T-helper 2 cell treated with Interferon-gamma antibody and Interleukin-4, amounts not matched to agents 5 μg/mL and 100 μg/mL, for 36 hours (primary cell): ENCODE measurements around the gene THYN1.
"Not testable (repeated sequence)": the region's sequence is repeated elsewhere in the genome, so short reads cannot be mapped to it uniquely, and the experiment has no call there.

Source experiments
- DNase-seq: peaks from one replicate; pipeline ENCODE4 v3.0.0; 2021; ENCODE audit warnings: low spot score
- H3K27ac Mint-ChIP-seq: one replicate; pipeline ENCODE4 v1.8.0; 2021; ENCODE audit warnings: mild to moderate bottlenecking, mixed read lengths
- H3K27me3 Mint-ChIP-seq: one replicate; pipeline ENCODE4 v1.8.0; 2021; ENCODE audit warnings: low read depth, mixed read lengths
- H3K36me3 Mint-ChIP-seq: one replicate; pipeline ENCODE4 v1.8.0; 2021; ENCODE audit warnings: low read depth, mixed read lengths
- H3K4me1 Mint-ChIP-seq: one replicate; pipeline ENCODE4 v1.8.0; 2021; ENCODE audit warnings: low read depth, mixed read lengths
- H3K4me3 Mint-ChIP-seq: one replicate; pipeline ENCODE4 v1.8.0; 2022; ENCODE audit warnings: mild to moderate bottlenecking, moderate library complexity, mixed read lengths
- H3K9me3 Mint-ChIP-seq: one replicate; pipeline ENCODE4 v1.8.0; 2021; ENCODE audit warnings: mixed read lengths

Gene THYN1

GRCh38 chr11:134267461-134267860, 14.3 kb upstream of the THYN1 start:
- no peak for DNase-seq
- H3K27ac Mint-ChIP-seq = no peak overlapping the region
- H3K4me3 Mint-ChIP-seq = no peak overlapping the region
- H3K9me3 Mint-ChIP-seq = no peaks in the 10 kb centered on the region
- peaks cover 23% of the 10 kb centered on the region for H3K36me3 Mint-ChIP-seq
- H3K4me1 Mint-ChIP-seq = peaks cover 41% of the 10 kb centered on the region
- no peaks in the 10 kb centered on the region for H3K27me3 Mint-ChIP-seq

- H3K36me3 Mint-ChIP-seq = peaks cover 22% of the 10 kb centered on the region
- DNase-seq = no peak
- H3K27ac Mint-ChIP-seq = no peak overlapping the region
- no peaks in the 10 kb centered on the region for H3K27me3 Mint-ChIP-seq
- H3K4me1 Mint-ChIP-seq = peaks cover 39% of the 10 kb centered on the region
- no peaks in the 10 kb centered on the region for H3K9me3 Mint-ChIP-seq
- no peak overlapping the region for H3K4me3 Mint-ChIP-seq
Observed at GRCh38 chr11:134266841-134267251, 13.7 kb upstream of the THYN1 start.

GRCh38 chr11:134266440-134266839, 13.3 kb upstream of the THYN1 start:
- H3K4me3 Mint-ChIP-seq = no peak overlapping the region
- H3K27ac Mint-ChIP-seq = no peak overlapping the region
- H3K36me3 Mint-ChIP-seq = peaks cover 20% of the 10 kb centered on the region
- peaks cover 38% of the 10 kb centered on the region for H3K4me1 Mint-ChIP-seq
- no peak for DNase-seq
- H3K9me3 Mint-ChIP-seq = no peaks in the 10 kb centered on the region
- H3K27me3 Mint-ChIP-seq = no peaks in the 10 kb centered on the region

GRCh38 chr11:134264966-134265764, 12.0 kb upstream of the THYN1 start:
- Mint-ChIP-seq H3K36me3 (peaks cover 22% of the 10 kb centered on the region), H3K27ac (peak overlapping the region; percentile 19), H3K27me3 (no peaks in the 10 kb centered on the region), H3K4me1 (peaks cover 29% of the 10 kb centered on the region), H3K9me3 (no peaks in the 10 kb centered on the region), H3K4me3 (no peak overlapping the region)
- no peak for DNase-seq

- peaks cover 27% of the 10 kb centered on the region for H3K4me1 Mint-ChIP-seq
- no peak for DNase-seq
- no peak overlapping the region for H3K27ac Mint-ChIP-seq
- no peak overlapping the region for H3K4me3 Mint-ChIP-seq
- H3K27me3 Mint-ChIP-seq = no peaks in the 10 kb centered on the region
- peaks cover 32% of the 10 kb centered on the region for H3K36me3 Mint-ChIP-seq
- H3K9me3 Mint-ChIP-seq = no peaks in the 10 kb centered on the region
Observed at GRCh38 chr11:134261626-134262488, 8.7 kb upstream of the THYN1 start.

GRCh38 chr11:134260983-134261382, 7.8 kb upstream of the THYN1 start:
- Mint-ChIP-seq H3K4me3 (no peak overlapping the region), H3K9me3 (no peaks in the 10 kb centered on the region), H3K27ac (no peak overlapping the region), H3K27me3 (no peaks in the 10 kb centered on the region), H3K4me1 (peaks cover 20% of the 10 kb centered on the region), H3K36me3 (peaks cover 29% of the 10 kb centered on the region)
- no peak for DNase-seq

- H3K27ac Mint-ChIP-seq = peak overlapping the region; percentile 61
- H3K9me3 Mint-ChIP-seq = no peaks in the 10 kb centered on the region
- no peak for DNase-seq
- peak overlapping the region; percentile 35 for H3K4me3 Mint-ChIP-seq
- peaks cover 30% of the 10 kb centered on the region for H3K36me3 Mint-ChIP-seq
- peaks cover 22% of the 10 kb centered on the region for H3K4me1 Mint-ChIP-seq
- no peaks in the 10 kb centered on the region for H3K27me3 Mint-ChIP-seq
Observed at GRCh38 chr11:134260503-134260902, 7.4 kb upstream of the THYN1 start.

- Mint-ChIP-seq H3K27ac (no peak overlapping the region), H3K36me3 (peaks cover 28% of the 10 kb centered on the region), H3K4me3 (no peak overlapping the region), H3K4me1 (peaks cover 31% of the 10 kb centered on the region), H3K27me3 (no peaks in the 10 kb centered on the region), H3K9me3 (no peaks in the 10 kb centered on the region)
- no peak for DNase-seq
Observed at GRCh38 chr11:134258577-134258976, 5.4 kb upstream of the THYN1 start.

- Mint-ChIP-seq H3K27ac (no peak overlapping the region), H3K9me3 (no peaks in the 10 kb centered on the region), H3K36me3 (peaks cover 30% of the 10 kb centered on the region), H3K4me3 (no peak overlapping the region), H3K27me3 (no peaks in the 10 kb centered on the region), H3K4me1 (peaks cover 35% of the 10 kb centered on the region)
- no peak for DNase-seq
Observed at GRCh38 chr11:134257101-134257500, 3.9 kb upstream of the THYN1 start.

GRCh38 chr11:134255184-134255561, 2.0 kb upstream of the THYN1 start:
- not testable (repeated sequence) for DNase-seq, H3K27me3 Mint-ChIP-seq, H3K9me3 Mint-ChIP-seq, H3K27ac Mint-ChIP-seq, H3K4me3 Mint-ChIP-seq
- H3K36me3 Mint-ChIP-seq = peaks cover 23% of the 10 kb centered on the region
- peaks cover 33% of the 10 kb centered on the region for H3K4me1 Mint-ChIP-seq

- H3K9me3 Mint-ChIP-seq = no peaks in the 10 kb centered on the region
- DNase-seq = no peak
- no peak overlapping the region for H3K27ac Mint-ChIP-seq
- H3K27me3 Mint-ChIP-seq = no peaks in the 10 kb centered on the region
- H3K4me3 Mint-ChIP-seq = peak overlapping the region; percentile 99
- H3K36me3 Mint-ChIP-seq = peaks cover 21% of the 10 kb centered on the region
- H3K4me1 Mint-ChIP-seq = peaks cover 33% of the 10 kb centered on the region
Observed at GRCh38 chr11:134254433-134255183, 1.5 kb upstream of the THYN1 start.

GRCh38 chr11:134252346-134253187, 585 bp downstream of the THYN1 start:
- Mint-ChIP-seq H3K9me3 (no peaks in the 10 kb centered on the region), H3K27ac (peak overlapping the region; percentile 94), H3K36me3 (peaks cover 26% of the 10 kb centered on the region), H3K4me3 (peak overlapping the region; percentile 99), H3K4me1 (peaks cover 33% of the 10 kb centered on the region), H3K27me3 (no peaks in the 10 kb centered on the region)
- peak; percentile 26 for DNase-seq

GRCh38 chr11:134250675-134251074, 2.5 kb downstream of the THYN1 start:
- Mint-ChIP-seq H3K4me3 (no peak overlapping the region), H3K36me3 (peaks cover 34% of the 10 kb centered on the region), H3K4me1 (peaks cover 31% of the 10 kb centered on the region), H3K9me3 (no peaks in the 10 kb centered on the region), H3K27ac (no peak overlapping the region), H3K27me3 (no peaks in the 10 kb centered on the region)
- no peak for DNase-seq
